ENCODE data around the gene MSN.

GRCh38 chrX:65702956-65703355 is 35.5 kb downstream of the MSN start:
- TF ChIP-seq TAF1 (IDR thresholded peaks at IDR 0.05; ENCODE audit: borderline replicate concordance, low read depth, low read length) (no peak), POLR2A (IDR thresholded peaks at IDR 0.05; ENCODE audit: low read depth, low read length) (no peak)
